Activated CD8-positive, alpha-beta T cell treated with anti-CD3 and anti-CD28 coated beads, Interleukin-2, amount 10 ng/mL, durations not matched to agents 7 days and 5 days (primary cell): ENCODE results near the gene SPATS2. TPM values are rescaled to one million over a fixed set of nuclear protein-coding genes. Genes with fewer than 3 reads are reported as not detected.

ENCODE experiments used
- ATAC-seq: fragments of 150-1000 bp; cut with Tn5 transposase; one replicate; pipeline ENCODE4 v1.10.0; 2021; ENCODE audit warnings: moderate library complexity
- CTCF ChIA-PET: fragments of 350-600 bp; sonication (Branson Sonifier 250); formaldehyde crosslinking; loops from one replicate; lab custom pipeline; 2021; ENCODE audit warnings: antibody characterized with exemption; lab: Charles Lee
- POLR2A ChIA-PET: fragments of 350-600 bp; sonication (Branson Sonifier 250); formaldehyde crosslinking; loops from one replicate; lab custom pipeline; 2021; ENCODE audit warnings: antibody characterized with exemption; lab: Charles Lee
- DNase-seq: peaks from one replicate; pipeline ENCODE4 v3.0.0-alpha.2; 2020
- H3K27ac Mint-ChIP-seq: one replicate; pipeline ENCODE4 v1.8.0; 2021; ENCODE audit warnings: mild to moderate bottlenecking, mixed read lengths
- H3K27me3 Mint-ChIP-seq: one replicate; pipeline ENCODE4 v1.8.0; 2021; ENCODE audit warnings: low read depth, mixed read lengths
- H3K36me3 Mint-ChIP-seq: one replicate; pipeline ENCODE4 v1.8.0; 2021; ENCODE audit warnings: low read depth, mixed read lengths
- H3K4me1 Mint-ChIP-seq: one replicate; pipeline ENCODE4 v1.8.0; 2021; ENCODE audit warnings: low read depth, mixed read lengths
- H3K4me3 Mint-ChIP-seq: one replicate; pipeline ENCODE4 v1.8.0; 2021; ENCODE audit warnings: mild to moderate bottlenecking, mixed read lengths
- H3K9me3 Mint-ChIP-seq: one replicate; pipeline ENCODE4 v1.8.0; 2022; ENCODE audit warnings: mixed read lengths; ENCODE audit not compliant: insufficient read depth
- total RNA-seq, 2 experiments: library from RNA; stranded (reverse); gene quantifications; one replicate each; pipeline ENCODE4 v1.2.3, GENCODE V29; 2021

SPATS2 gene
- total RNA-seq, 2 experiments from 2014 or later, result 12.9 to 13.0 TPM

DNA sequence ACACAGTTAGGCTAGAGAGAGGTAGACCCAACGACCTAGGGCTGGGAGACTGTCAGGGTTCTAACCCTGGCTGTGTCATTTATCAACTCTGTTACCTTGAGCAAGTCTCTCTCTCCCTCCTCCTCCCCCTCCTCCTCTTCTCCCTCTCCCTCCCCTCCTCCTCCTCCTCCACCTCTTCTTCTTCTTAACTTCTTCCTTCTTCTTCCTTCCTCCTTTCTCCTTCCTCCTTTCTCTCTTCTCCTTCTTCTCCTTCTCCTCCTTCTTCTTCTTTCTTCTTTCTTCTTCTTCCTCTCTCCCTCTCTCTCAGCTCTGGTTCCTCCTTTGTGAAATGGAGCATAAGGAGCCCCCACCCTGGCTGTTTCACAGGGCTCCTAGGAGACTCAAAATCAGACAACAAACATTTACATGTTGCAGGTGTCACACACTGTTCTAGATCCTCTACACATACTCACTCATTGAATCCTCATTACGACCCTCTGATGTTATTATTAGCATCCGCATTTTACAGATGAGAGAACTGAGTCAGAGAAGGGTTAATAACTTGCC, 169.3 kb downstream of the SPATS2 start:
- Mint-ChIP-seq H3K4me1 (peaks cover 21% of the 10 kb centered on the region), H3K27ac (no peak overlapping the region), H3K27me3 (peaks cover 50% of the 10 kb centered on the region), H3K9me3 (no peaks in the 10 kb centered on the region), H3K36me3 (no peaks in the 10 kb centered on the region), H3K4me3 (no peak overlapping the region)
- DNase-seq (no peak), ATAC-seq (no peak)
- CTCF ChIA-PET, result interaction anchor here (0.9 to 1.5 kb wide), 8 partner anchors 11 to 189 kb away, joined by 3 to 7 read pairs (median 4); partner anchors contain the start of gene DNAJC22
- POLR2A ChIA-PET, result interaction anchor here (0.6 to 0.7 kb wide), 2 partner anchors 10 to 18 kb away, joined by 3 to 4 read pairs; no protein-coding TSS in a partner anchor

DNA sequence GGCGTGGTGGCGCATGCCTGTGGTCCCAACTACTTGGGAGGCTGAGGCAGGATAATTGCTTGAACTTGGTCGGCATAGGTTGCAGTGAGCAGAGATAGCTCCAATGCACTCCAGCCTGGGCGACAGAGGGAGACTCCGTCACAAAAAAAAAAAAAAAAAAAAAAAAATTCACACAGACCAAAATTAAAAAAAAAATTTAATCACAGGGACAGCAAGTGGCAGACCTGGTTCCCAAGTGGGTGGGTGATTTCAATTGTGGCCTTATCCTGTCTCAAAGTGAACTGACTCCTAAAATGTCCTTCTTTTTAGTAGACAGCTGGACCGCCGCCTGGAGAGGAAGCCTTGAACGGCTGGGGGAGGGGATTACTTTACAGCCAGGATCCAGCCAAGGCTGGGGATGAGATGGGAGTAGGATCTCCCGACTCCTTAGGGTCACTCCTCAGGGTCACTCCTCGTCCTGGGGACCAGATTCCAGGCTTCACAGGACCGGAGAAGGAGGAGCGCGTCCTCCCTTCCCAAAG, 170.0 kb downstream of the SPATS2 start:
- no peaks in the 10 kb centered on the region for H3K36me3 Mint-ChIP-seq
- peaks cover 50% of the 10 kb centered on the region for H3K27me3 Mint-ChIP-seq
- peak overlapping the region; percentile 67 for H3K4me3 Mint-ChIP-seq
- ATAC-seq (no peak), DNase-seq (no peak)
- H3K27ac Mint-ChIP-seq, result no peak overlapping the region
- POLR2A ChIA-PET, result interaction anchor here (0.7 kb wide), 1 partner anchor 18 kb away, joined by 4 read pairs; no protein-coding TSS in a partner anchor
- H3K9me3 Mint-ChIP-seq, result no peaks in the 10 kb centered on the region
- peaks cover 23% of the 10 kb centered on the region for H3K4me1 Mint-ChIP-seq
- CTCF ChIA-PET, result interaction anchor here (1.0 to 2.6 kb wide), 6 partner anchors 12 to 189 kb away, joined by 3 to 7 read pairs (median 4); partner anchors contain the start of gene FMNL3

DNA sequence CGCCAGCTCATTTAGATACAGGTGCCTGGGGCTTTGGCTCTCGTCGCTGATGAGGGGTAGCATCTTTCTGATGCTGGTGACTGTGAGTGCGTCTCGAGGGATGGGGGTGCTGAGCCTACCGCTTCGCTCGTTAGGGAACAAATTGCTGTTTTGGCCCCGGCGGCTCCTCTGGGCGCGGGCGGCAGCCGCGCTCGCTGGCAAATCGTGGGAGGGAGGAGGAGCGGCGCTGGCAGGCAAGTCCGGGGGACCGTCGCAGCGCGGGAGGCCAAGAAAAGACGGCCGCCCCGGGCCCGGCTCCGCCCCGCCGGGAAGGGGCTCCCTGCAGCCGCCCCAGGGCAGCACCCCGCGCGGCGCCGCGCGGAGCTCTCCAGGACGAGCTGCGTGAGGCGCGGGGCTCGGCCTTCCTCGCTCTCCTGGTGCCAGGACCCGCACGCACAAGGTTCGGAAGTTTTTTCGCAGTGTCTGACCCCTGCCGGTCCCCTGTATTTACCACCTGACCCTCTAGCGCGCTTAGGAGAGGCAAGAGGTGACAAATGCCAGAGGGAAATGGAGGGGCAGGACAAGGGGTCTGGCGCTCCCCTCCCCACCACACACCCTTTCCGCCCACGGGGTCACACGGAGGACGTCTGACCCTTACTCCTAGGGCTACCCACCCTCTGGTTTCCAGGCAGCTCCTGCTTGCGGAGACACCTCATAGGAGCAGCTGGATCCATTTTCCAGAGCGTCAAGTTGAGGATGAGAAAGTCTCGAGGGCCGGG, 170.7 kb downstream of the SPATS2 start:
- Mint-ChIP-seq H3K27ac (no peak overlapping the region), H3K4me3 (peak overlapping the region; percentile 67), H3K27me3 (peaks cover 47% of the 10 kb centered on the region), H3K4me1 (peaks cover 29% of the 10 kb centered on the region), H3K9me3 (no peaks in the 10 kb centered on the region), H3K36me3 (no peaks in the 10 kb centered on the region)
- ChIA-PET CTCF (interaction anchor here (1.0 to 2.6 kb wide), 5 partner anchors 13 to 190 kb away, joined by 3 to 7 read pairs (median 4); partner anchors contain the start of gene FMNL3), POLR2A (interaction anchor here (1.6 kb wide), 1 partner anchor 27 kb away, joined by 4 read pairs; no protein-coding TSS in a partner anchor)
- peak; percentile 22 for ATAC-seq
- DNase-seq, result peak; percentile 41

DNA sequence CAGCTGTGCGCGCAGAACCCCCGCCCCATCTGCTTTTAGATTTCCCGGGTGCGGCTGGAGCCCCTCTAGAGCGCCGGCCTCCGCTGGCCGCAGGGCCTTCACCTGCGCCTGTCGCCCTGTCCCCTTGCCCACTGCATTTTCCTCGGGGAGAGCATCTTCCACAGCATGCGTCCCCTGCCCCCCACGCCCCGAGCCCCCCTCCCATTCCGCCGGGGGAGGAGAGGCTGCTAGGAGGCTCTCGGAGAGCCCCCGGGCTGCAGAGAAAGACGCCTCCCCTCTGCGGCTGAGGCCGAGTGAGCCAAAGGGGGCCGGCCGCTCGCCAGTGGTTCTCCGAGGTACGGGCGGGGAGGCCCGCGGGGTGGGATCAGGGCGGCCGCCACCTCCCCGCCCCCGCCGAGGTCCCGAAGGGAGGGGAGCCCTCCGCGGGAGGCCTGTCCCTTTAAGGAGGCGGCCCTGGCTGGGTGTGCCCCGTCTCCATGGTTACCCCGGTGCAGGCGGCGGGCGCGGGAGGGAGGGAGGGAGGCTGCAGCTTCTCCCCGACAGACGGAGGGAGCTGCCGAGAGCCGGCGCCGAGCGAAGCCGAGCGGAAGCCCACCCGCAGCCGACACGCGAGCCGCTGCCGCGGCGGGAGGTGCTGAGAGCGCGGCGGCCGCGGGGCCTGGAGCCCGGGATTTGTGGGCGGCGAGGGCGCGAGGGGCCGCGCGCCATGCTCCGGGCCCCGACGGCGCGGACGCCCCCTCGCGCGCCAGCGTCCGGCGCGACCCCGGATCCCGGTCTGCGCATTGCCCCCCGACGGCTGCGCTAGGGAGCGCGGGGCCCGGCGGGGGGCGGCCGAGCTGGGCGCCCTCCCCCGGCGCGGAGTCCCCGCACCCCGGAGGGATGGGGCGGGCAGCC, 171.5 kb downstream of the SPATS2 start, which contains the start of gene KCNH3:
Gene KCNH3 (plus strand): TSS at position 521 of the 894 bp plus-strand sequence. CDS start 387 bp downstream, outside the sequence.
- peak within 1 kb of the TSS; percentile 67 for H3K4me3 Mint-ChIP-seq
- no peaks in the 10 kb centered on the region for H3K9me3 Mint-ChIP-seq
- ATAC-seq, result peak; percentile 87
- H3K36me3 Mint-ChIP-seq, result no peaks in the 10 kb centered on the region
- ChIA-PET CTCF (interaction anchor here (1.3 to 2.6 kb wide), 4 partner anchors 14 to 191 kb away, joined by 3 to 7 read pairs (median 4); partner anchors contain the start of gene FMNL3), POLR2A (interaction anchor here (0.6 to 1.6 kb wide), 3 partner anchors 18 to 143 kb away, joined by 3 to 4 read pairs (median 3); no protein-coding TSS in a partner anchor)
- H3K27ac Mint-ChIP-seq, result no peak within 1 kb of the TSS
- peaks cover 37% of the 10 kb centered on the region for H3K4me1 Mint-ChIP-seq
- peaks cover 47% of the 10 kb centered on the region for H3K27me3 Mint-ChIP-seq
- peak; percentile 95 for DNase-seq

DNA sequence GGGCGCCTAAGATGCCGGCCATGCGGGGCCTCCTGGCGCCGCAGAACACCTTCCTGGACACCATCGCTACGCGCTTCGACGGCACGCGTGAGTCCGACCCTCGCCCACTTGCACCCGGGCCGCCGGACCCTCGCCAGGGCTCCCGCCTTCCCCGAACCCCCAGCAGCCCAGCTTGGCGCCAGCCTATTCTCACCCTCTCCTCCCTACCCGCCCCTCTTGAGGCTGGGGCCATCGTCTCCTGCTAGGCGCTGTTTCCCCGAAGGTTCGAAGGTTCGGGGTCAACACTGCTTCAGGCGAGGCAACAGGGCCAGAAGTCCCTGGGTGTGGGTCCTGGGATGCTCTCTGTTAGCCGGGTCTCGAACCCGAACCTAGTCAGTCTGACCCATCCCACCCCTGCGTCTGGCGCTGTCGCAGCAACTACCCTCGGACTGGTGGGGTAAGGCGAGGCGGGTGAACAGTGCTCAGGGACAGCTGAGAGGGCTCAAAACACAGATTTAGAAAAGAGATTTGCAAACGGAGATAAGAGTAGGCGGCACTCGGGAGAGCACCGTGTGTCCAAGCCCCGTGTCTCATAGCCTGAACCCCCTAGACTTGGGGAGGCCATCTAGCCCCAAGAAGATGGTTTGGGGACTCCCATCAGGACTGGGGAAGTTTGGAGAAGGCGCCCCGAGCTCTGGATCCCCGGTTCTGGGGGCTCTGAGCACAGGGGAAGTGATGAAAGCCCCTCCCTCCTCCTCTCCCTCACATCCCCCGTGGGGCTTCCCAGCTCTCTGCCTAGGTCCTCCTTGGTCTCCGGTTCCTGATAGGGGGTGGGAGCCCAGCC, 172.4 kb downstream of the SPATS2 start:
- Mint-ChIP-seq H3K27ac (no peak overlapping the region), H3K4me3 (peak overlapping the region; percentile 57), H3K36me3 (no peaks in the 10 kb centered on the region), H3K27me3 (peaks cover 47% of the 10 kb centered on the region), H3K4me1 (peaks cover 38% of the 10 kb centered on the region), H3K9me3 (no peaks in the 10 kb centered on the region)
- no peak for DNase-seq
- ChIA-PET POLR2A (interaction anchor here (1.1 to 1.6 kb wide), 3 partner anchors 25 to 142 kb away, joined by 3 to 5 read pairs (median 4); no protein-coding TSS in a partner anchor), CTCF (interaction anchor here (1.3 to 2.6 kb wide), 3 partner anchors 13 to 182 kb away, joined by 3 to 7 read pairs (median 4); partner anchors contain the start of gene FMNL3)
- ATAC-seq, result no peak

DNA sequence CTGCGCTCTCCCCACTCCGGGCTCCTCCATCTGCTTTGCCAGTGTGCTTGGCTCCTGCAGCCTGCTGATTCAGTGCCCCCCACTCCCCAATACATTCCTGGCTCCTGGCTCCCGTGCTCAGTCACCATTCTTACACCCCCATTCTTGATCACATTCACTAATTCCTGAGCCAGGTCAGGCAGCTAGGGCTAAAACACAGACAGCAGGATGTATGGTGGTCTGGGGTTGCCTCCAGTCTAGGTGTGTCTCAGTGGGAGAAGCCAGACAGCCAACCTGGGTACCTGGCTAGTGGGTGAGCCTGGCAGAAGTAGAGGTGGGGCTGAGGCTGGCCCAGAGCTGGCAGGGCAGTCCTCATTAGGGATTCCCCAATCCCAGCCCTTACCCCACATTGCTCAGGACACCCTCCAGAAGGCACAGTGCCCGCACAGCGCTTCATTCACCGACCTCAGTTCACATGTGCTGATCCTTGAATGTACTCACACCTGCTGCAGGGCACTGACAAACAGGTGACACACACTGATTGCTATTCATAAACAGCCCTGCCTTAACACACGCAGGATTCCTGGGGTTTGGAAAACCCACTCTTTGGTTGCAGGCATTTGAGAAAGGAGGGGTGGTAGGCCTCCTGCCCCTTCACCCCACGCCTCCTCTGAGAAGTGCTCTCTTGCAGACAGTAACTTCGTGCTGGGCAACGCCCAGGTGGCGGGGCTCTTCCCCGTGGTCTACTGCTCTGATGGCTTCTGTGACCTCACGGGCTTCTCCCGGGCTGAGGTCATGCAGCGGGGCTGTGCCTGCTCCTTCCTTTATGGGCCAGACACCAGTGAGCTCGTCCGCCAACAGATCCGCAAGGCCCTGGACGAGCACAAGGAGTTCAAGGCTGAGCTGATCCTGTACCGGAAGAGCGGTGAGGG, 173.2 kb downstream of the SPATS2 start:
- no peaks in the 10 kb centered on the region for H3K36me3 Mint-ChIP-seq
- ChIA-PET POLR2A (interaction anchor here (1.1 kb wide), 1 partner anchor 27 kb away, joined by 5 read pairs; no protein-coding TSS in a partner anchor), CTCF (interaction anchor here (1.2 kb wide), 1 partner anchor 12 kb away, joined by 3 read pairs; no protein-coding TSS in a partner anchor)
- H3K27me3 Mint-ChIP-seq, result peaks cover 43% of the 10 kb centered on the region
- H3K4me1 Mint-ChIP-seq, result peaks cover 40% of the 10 kb centered on the region
- H3K27ac Mint-ChIP-seq, result no peak overlapping the region
- no peak for DNase-seq
- peak overlapping the region; percentile 40 for H3K4me3 Mint-ChIP-seq
- no peak for ATAC-seq
- H3K9me3 Mint-ChIP-seq, result no peaks in the 10 kb centered on the region

DNA sequence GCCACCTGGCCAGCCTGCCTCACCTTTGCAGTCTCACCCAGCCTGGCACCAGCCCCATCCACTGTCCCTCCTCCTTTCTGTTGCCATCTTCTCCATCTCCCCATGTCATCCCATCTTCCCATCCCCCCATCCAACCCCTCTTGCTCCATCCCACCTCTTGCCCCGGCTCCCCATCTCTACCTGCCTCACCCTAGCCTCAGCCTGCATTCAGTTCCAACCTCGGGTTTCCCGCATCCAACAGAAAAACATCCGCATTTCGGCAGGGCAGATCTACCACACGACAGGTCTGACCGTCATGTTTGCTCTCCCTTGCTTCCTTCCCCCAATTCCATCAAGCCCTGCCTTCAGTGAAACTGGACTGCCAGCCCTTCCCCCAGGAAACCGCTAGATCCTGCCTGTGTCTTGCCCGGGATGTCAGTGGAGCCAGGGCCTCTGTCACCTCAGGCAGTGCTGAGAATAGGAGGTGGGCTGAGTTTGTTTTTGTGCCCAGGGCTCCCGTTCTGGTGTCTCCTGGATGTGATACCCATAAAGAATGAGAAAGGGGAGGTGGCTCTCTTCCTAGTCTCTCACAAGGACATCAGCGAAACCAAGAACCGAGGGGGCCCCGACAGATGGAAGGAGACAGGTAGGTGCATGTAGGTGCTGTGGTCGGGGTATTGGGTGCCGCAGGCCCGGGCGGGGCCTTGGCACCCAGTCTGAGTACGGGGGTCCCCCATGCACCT, 174.0 kb downstream of the SPATS2 start:
- peaks cover 40% of the 10 kb centered on the region for H3K4me1 Mint-ChIP-seq
- CTCF ChIA-PET, result interaction anchor here (1.2 kb wide), 1 partner anchor 11 kb away, joined by 3 read pairs; no protein-coding TSS in a partner anchor
- ATAC-seq, result no peak
- H3K27me3 Mint-ChIP-seq, result peaks cover 35% of the 10 kb centered on the region
- peak overlapping the region; percentile 32 for H3K27ac Mint-ChIP-seq
- no peak for DNase-seq
- H3K4me3 Mint-ChIP-seq, result no peak overlapping the region
- no peaks in the 10 kb centered on the region for H3K9me3 Mint-ChIP-seq
- POLR2A ChIA-PET, result no interaction called here
- no peaks in the 10 kb centered on the region for H3K36me3 Mint-ChIP-seq

DNA sequence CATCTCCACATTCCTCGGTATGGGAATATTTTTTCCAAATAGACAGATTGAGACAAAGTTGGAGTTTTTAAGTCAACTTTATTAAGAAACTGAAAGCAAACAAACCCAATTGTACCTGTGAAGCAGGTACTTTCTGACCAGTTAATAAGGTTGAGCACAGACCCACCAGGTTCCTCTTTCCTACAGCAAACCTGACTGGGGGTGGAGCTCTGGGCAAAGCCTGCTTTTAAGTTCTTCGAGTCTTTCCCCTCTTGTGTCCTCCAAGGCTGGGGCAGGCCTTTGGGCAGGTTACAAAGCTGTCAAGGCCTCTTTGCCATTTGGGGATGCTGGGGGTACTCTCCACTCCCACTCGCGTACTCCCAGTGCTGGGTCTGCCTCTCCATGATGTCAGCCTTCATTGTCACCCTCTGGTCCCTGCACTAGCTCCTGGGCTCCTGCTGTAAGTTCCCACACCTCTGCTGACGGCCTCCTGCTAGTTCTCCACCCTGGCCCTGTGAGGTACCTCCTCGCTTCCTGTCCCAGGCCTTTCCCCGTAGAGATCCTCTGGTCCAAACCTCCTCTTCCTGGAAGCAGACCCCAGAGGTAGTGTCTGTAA, 174.7 kb downstream of the SPATS2 start:
- DNase-seq, result no peak
- no peak for ATAC-seq
- H3K36me3 Mint-ChIP-seq, result no peaks in the 10 kb centered on the region
- no peak overlapping the region for H3K4me3 Mint-ChIP-seq
- H3K4me1 Mint-ChIP-seq, result peaks cover 40% of the 10 kb centered on the region
- ChIA-PET CTCF (no interaction called here), POLR2A (no interaction called here)
- peaks cover 29% of the 10 kb centered on the region for H3K27me3 Mint-ChIP-seq
- no peak overlapping the region for H3K27ac Mint-ChIP-seq
- H3K9me3 Mint-ChIP-seq, result no peaks in the 10 kb centered on the region
